Body of pancreas (tissue), 4 donors: ENCODE results near the gene SYNJ2. TPM values are rescaled to one million over a fixed set of nuclear protein-coding genes. Genes with fewer than 3 reads are reported as not detected.
A peak's percentile ranks its signal among the peaks of the same experiment; 100 is the strongest.
"Not testable (repeated sequence)": the region's sequence is repeated elsewhere in the genome, so short reads cannot be mapped to it uniquely, and the experiment has no call there.

Experiments used
- ATAC-seq: fragments of 150-250 bp; one replicate; pipeline ENCODE4 v1.9.1; 2016
- DNase-seq, 4 donors: peaks; one replicate each; pipeline ENCODE4 v3.0.0-alpha.2; 2019
- H3K27ac ChIP-seq, 4 donors: fragments of 200-600 bp; sonication (generic); 1 replicate in 3 of 4; 2 replicates in 1 of 4; pipeline versions ENCODE4 v1.5.1 to v1.6.1; 2016 to 2019; ENCODE audit warnings: mild to moderate bottlenecking in 1 of 4, mixed read lengths in 1 of 4, moderate library complexity in 1 of 4
- H3K27me3 ChIP-seq, 2 donors: fragments of 200-600 bp; sonication (generic); one replicate each; pipeline ENCODE4 v1.6.0; 2016; ENCODE audit warnings: mild to moderate bottlenecking in 1 of 2
- H3K36me3 ChIP-seq, 2 donors: fragments of 200-600 bp; sonication (generic); replicated peaks in 1 of 2; 2 replicates each; pipeline ENCODE4 v1.5.1; 2016; ENCODE audit warnings: low read depth in 2 of 2; ENCODE audit not compliant: insufficient read depth in 1 of 2
- H3K4me1 ChIP-seq: fragments of 200-600 bp; sonication (generic); one replicate; pipeline ENCODE4 v1.6.0; 2016
- H3K4me3 ChIP-seq, 2 donors: fragments of 200-600 bp; sonication (generic); 1 replicate in 1 of 2; 2 replicates in 1 of 2; pipeline ENCODE4 v1.5.1; 2016 to 2019
- H3K9me3 ChIP-seq, 3 donors: fragments of 200-600 bp; sonication (generic); 1 replicate in 2 of 3; 2 replicates in 1 of 3; pipeline ENCODE4 v1.5.1; 2016
- CTCF ChIP-seq, 7 experiments: fragments of 450-650 bp in 4 of 7; fragments of 200-600 bp in 3 of 7; sonication (generic) in 3 of 7; IDR thresholded peaks; one replicate each; pipeline ENCODE4 v1.5.1; 2016 to 2019; ENCODE audit warnings: antibody characterized with exemption in 7 of 7
- POLR2A ChIP-seq, 3 donors: fragments of 450-650 bp; IDR thresholded peaks; one replicate each; pipeline ENCODE4 v1.6.1; 2016; ENCODE audit warnings: antibody characterized with exemption in 3 of 3, mild to moderate bottlenecking in 2 of 3
- WGBS, 2 donors: methylation state at CpG; one replicate each; pipeline ENCODE4 v1.1.5; 2017; 5-methylcytosine and 5-hydroxymethylcytosine counted together
- intact Hi-C: fragments of 100-400 bp; cut with DNase I; formaldehyde crosslinking; loops from one replicate; pipeline ENCODE4 v1.15.1; 2023
- total RNA-seq, 2 donors: library from RNA; depleted of rRNA; stranded (reverse); fragments of >200 nt; gene quantifications; one replicate each; pipeline ENCODE4 v1.1.0, GENCODE V29; 2016

SYNJ2 gene
- total RNA-seq, 2 donors from 2014 or later = 12.2 to 14.8 TPM

- intact Hi-C loops = no loop called here
- Histone ChIP-seq H3K4me1 (peaks cover 5% of the 10 kb centered on the region), H3K36me3 (peaks cover 15 to 26% of the 10 kb centered on the region in 2 donors), H3K4me3 (no peak overlapping the region), H3K9me3 (no peaks in the 10 kb centered on the region), H3K27me3 (no peaks in the 10 kb centered on the region), H3K27ac (no peak overlapping the region)
- no peak for TF ChIP-seq CTCF (IDR thresholded peaks at IDR 0.05)
- DNase-seq (no peak), ATAC-seq (no peak)
- WGBS, 2 donors = 88 to 90% methylated on average over 14 of the region's 14 CpGs
Observed at GRCh38 chr6:157944983-157945931, 36.4 kb upstream of the SYNJ2 start.

GRCh38 chr6:157946053-157946617 is 35.5 kb upstream of the SYNJ2 start:
- Histone ChIP-seq H3K4me3 (no peak overlapping the region), H3K36me3 (peaks cover 15 to 20% of the 10 kb centered on the region in 2 donors), H3K9me3 (no peaks in the 10 kb centered on the region), H3K4me1 (no peaks in the 10 kb centered on the region), H3K27ac (no peak overlapping the region), H3K27me3 (no peaks in the 10 kb centered on the region)
- intact Hi-C loops = no loop called here
- DNase-seq = no peak
- ATAC-seq = no peak
- TF ChIP-seq CTCF (IDR thresholded peaks at IDR 0.05) (no peak), POLR2A (IDR thresholded peaks at IDR 0.05) (no peak)
- 91 to 94% methylated on average over 6 of the region's 6 CpGs for WGBS, 2 donors

GRCh38 chr6:157946865-157947532 is 34.7 kb upstream of the SYNJ2 start:
- H3K4me3 ChIP-seq = no peak overlapping the region
- H3K27me3 ChIP-seq = no peaks in the 10 kb centered on the region
- TF ChIP-seq POLR2A (IDR thresholded peaks at IDR 0.05) (no peak), CTCF (IDR thresholded peaks at IDR 0.05) (peak in 3 of 7 experiments; percentile 22 to 31 (median 26))
- DNase-seq (no peak), ATAC-seq (peak; percentile 24)
- H3K27ac ChIP-seq = no peak overlapping the region
- 62 to 63% methylated on average over 5 of the region's 5 CpGs for WGBS, 2 donors
- intact Hi-C loops = no loop called here
- H3K9me3 ChIP-seq = no peaks in the 10 kb centered on the region
- no peaks in the 10 kb centered on the region for H3K4me1 ChIP-seq
- peaks cover 7 to 12% of the 10 kb centered on the region in 2 donors for H3K36me3 ChIP-seq

- ATAC-seq, H3K9me3 ChIP-seq, DNase-seq, H3K27ac ChIP-seq, H3K27me3 ChIP-seq, H3K4me3 ChIP-seq, intact Hi-C loops, H3K36me3 ChIP-seq: not testable (repeated sequence)
- peaks cover 15% of the 10 kb centered on the region for H3K4me1 ChIP-seq
- WGBS, 2 donors = 65 to 73% methylated on average over 1 of the region's 1 CpG
Observed at GRCh38 chr6:157950899-157951298, 30.8 kb upstream of the SYNJ2 start.

- intact Hi-C loops = no loop called here
- H3K4me1 ChIP-seq = peaks cover 15% of the 10 kb centered on the region
- WGBS, 2 donors = 55 to 62% methylated on average over 9 of the region's 9 CpGs
- H3K9me3 ChIP-seq = no peaks in the 10 kb centered on the region
- no peak overlapping the region for H3K27ac ChIP-seq
- H3K36me3 ChIP-seq = no peaks in the 10 kb centered on the region
- DNase-seq (peak in 2 of 4 donors; percentile 35 to 61), ATAC-seq (no peak)
- no peak for TF ChIP-seq POLR2A (IDR thresholded peaks at IDR 0.05)
- no peak for TF ChIP-seq CTCF (IDR thresholded peaks at IDR 0.05)
- no peak overlapping the region for H3K4me3 ChIP-seq
- H3K27me3 ChIP-seq = no peaks in the 10 kb centered on the region
Observed at GRCh38 chr6:157951828-157952227, 29.8 kb upstream of the SYNJ2 start.
